GM23338 (cell line): ENCODE results near the gene AKAP7. TPM values are rescaled to one million over a fixed set of nuclear protein-coding genes. Genes with fewer than 3 reads are reported as not detected.

Experiments
- ATAC-seq: fragments of 200-7000 bp; cut with Tn5 transposase; 3 replicates; pipeline ENCODE4 v1.9.1; 2020
- DNase-seq: peaks from one replicate; pipeline ENCODE4 v3.0.0-alpha.2; 2015; ENCODE audit warnings: low spot score
- H2AFZ ChIP-seq: fragments of 200-600 bp; sonication (generic); 2 replicates; pipeline ENCODE4 v1.8.0; 2016; ENCODE audit warnings: antibody characterized with exemption, mild to moderate bottlenecking, moderate library complexity
- H3F3A ChIP-seq: fragments of 200-600 bp; sonication (generic); replicated peaks from 2 replicates; pipeline ENCODE4 v1.8.0; 2017; ENCODE audit warnings: antibody characterized with exemption, mixed run types, low read depth
- H3K27ac ChIP-seq: fragments of 200-600 bp; sonication (generic); 2 replicates; pipeline ENCODE4 v1.6.1; 2016; ENCODE audit warnings: low read depth
- H3K27me3 ChIP-seq: fragments of 200-600 bp; sonication (generic); 2 replicates; pipeline ENCODE4 v1.8.0; 2016; ENCODE audit warnings: mild to moderate bottlenecking, mixed run types, moderate library complexity; ENCODE audit not compliant: insufficient read depth
- H3K36me3 ChIP-seq: fragments of 200-600 bp; sonication (generic); 2 replicates; pipeline ENCODE4 v1.8.0; 2016; ENCODE audit warnings: mild to moderate bottlenecking; ENCODE audit not compliant: insufficient read depth
- H3K4me1 ChIP-seq: fragments of 200-600 bp; sonication (generic); 2 replicates; pipeline ENCODE4 v1.8.0; 2016; ENCODE audit warnings: mild to moderate bottlenecking, moderate library complexity; ENCODE audit not compliant: insufficient read depth
- H3K4me2 ChIP-seq: fragments of 200-600 bp; sonication (generic); 2 replicates; pipeline ENCODE4 v1.7.1; 2017; ENCODE audit warnings: mixed run types
- H3K4me3 ChIP-seq: fragments of 200-600 bp; sonication (generic); 2 replicates; pipeline ENCODE4 v1.6.1; 2016; ENCODE audit warnings: mixed run types
- H3K79me2 ChIP-seq: fragments of 200-600 bp; sonication (generic); replicated peaks from 2 replicates; pipeline ENCODE4 v1.8.0; 2017; ENCODE audit warnings: mild to moderate bottlenecking; ENCODE audit not compliant: insufficient read depth
- H3K9me2 ChIP-seq: fragments of 200-600 bp; sonication (generic); 2 replicates; pipeline ENCODE4 v1.8.0; 2017; ENCODE audit not compliant: insufficient read depth
- H4K20me1 ChIP-seq: fragments of 200-600 bp; sonication (generic); replicated peaks from 2 replicates; pipeline ENCODE4 v1.8.0; 2017; ENCODE audit warnings: mild to moderate bottlenecking; ENCODE audit not compliant: insufficient read depth
- H3K27ac Mint-ChIP-seq: 2 replicates; pipeline ENCODE4 v1.8.0; 2020; ENCODE audit warnings: inconsistent platforms, mild to moderate bottlenecking, moderate library complexity, mixed read lengths
- H3K27me3 Mint-ChIP-seq: 3 replicates; pipeline ENCODE4 v1.8.0; 2022; ENCODE audit warnings: low read depth, mild to moderate bottlenecking, moderate library complexity, mixed read lengths, inconsistent platforms; ENCODE audit not compliant: insufficient read depth, poor library complexity
- H3K36me3 Mint-ChIP-seq: 3 replicates; pipeline ENCODE4 v1.8.0; 2021; ENCODE audit warnings: low read depth, mild to moderate bottlenecking, inconsistent platforms, moderate library complexity, mixed read lengths
- H3K4me1 Mint-ChIP-seq: 3 replicates; pipeline ENCODE4 v1.8.0; 2020; ENCODE audit warnings: mild to moderate bottlenecking, inconsistent platforms, mixed read lengths
- H3K4me3 Mint-ChIP-seq: 3 replicates; pipeline ENCODE4 v1.8.0; 2021; ENCODE audit warnings: moderate library complexity, mild to moderate bottlenecking, inconsistent platforms, mixed read lengths
- H3K9me3 Mint-ChIP-seq: 3 replicates; pipeline ENCODE4 v1.8.0; 2020; ENCODE audit warnings: moderate library complexity, mild to moderate bottlenecking, inconsistent platforms, mixed read lengths
- CREB1 ChIP-seq: fragments of 250-450 bp; sonication (Bioruptor Pico); IDR thresholded peaks from 2 replicates; pipeline ENCODE4 v1.5.0; 2020; ENCODE audit warnings: low read depth, mild to moderate bottlenecking, moderate library complexity
- CTCF ChIP-seq, 2 experiments: fragments of 200-600 bp in 1 of 2; sonication (generic) in 1 of 2; conservative IDR thresholded peaks; 2 replicates each; pipeline versions ENCODE4 v1.5.1 to v1.6.1; 2016 to 2017; ENCODE audit warnings: antibody characterized with exemption in 2 of 2, low read depth in 2 of 2, mild to moderate bottlenecking in 2 of 2, moderate library complexity in 1 of 2
- ETS1 ChIP-seq: IDR thresholded peaks from 2 replicates; pipeline ENCODE4 v1.6.1; 2016; ENCODE audit warnings: antibody characterized with exemption
- EZH2 ChIP-seq: fragments of 200-600 bp; sonication (generic); IDR thresholded peaks from one replicate; pipeline ENCODE4 v1.8.0; 2017; ENCODE audit warnings: antibody characterized with exemption, mild to moderate bottlenecking, low read depth; ENCODE audit not compliant: unreplicated experiment
- JUNB ChIP-seq: IDR thresholded peaks from one replicate; pipeline ENCODE4 v1.6.1; 2016; ENCODE audit warnings: antibody characterized with exemption; ENCODE audit not compliant: unreplicated experiment
- POLR2AphosphoS5 ChIP-seq: IDR thresholded peaks from 2 replicates; pipeline ENCODE4 v1.6.1; 2016; ENCODE audit warnings: antibody characterized with exemption, low read depth
- REST ChIP-seq: IDR thresholded peaks from one replicate; pipeline ENCODE4 v1.6.1; 2018; ENCODE audit warnings: antibody characterized with exemption; ENCODE audit not compliant: unreplicated experiment
- STAT1 ChIP-seq: IDR thresholded peaks from one replicate; pipeline ENCODE4 v1.6.1; 2016; ENCODE audit warnings: antibody characterized with exemption; ENCODE audit not compliant: unreplicated experiment
- ZNF114 ChIP-seq: fragments of 250-450 bp; sonication (Bioruptor Pico); IDR thresholded peaks from 2 replicates; pipeline ENCODE4 v1.5.0; 2020; ENCODE audit warnings: mild to moderate bottlenecking, moderate library complexity
- ZNF462 ChIP-seq: fragments of 250-450 bp; sonication (Bioruptor Pico); IDR thresholded peaks from 2 replicates; pipeline ENCODE4 v1.5.0; 2020; ENCODE audit warnings: mild to moderate bottlenecking, moderate library complexity
- polyA plus RNA-seq: library from polyadenylated mRNA; unstranded; fragments of >200 nt; fragmentation: Nextera tagmentation; extraction: Ambion mirVana; gene quantifications from 2 replicates; pipeline ENCODE4 v1.2.1, GENCODE V29; 2016
- total RNA-seq: library from RNA; depleted of rRNA; stranded (reverse); fragments of >200 nt; shearing (Covaris generic); gene quantifications from 2 replicates; pipeline ENCODE4 v1.2.3, GENCODE V29; 2014

The AKAP7 gene
- total and polyA plus RNA-seq, 2 experiments from 2014 or later: 12.2 to 20.0 TPM

GRCh38 chr6:131288214-131288613 lies 152.9 kb downstream of the AKAP7 start:
- Mint-ChIP-seq H3K4me3 (no peak overlapping the region), H3K27ac (no peak overlapping the region), H3K9me3 (no peaks in the 10 kb centered on the region), H3K36me3 (no peaks in the 10 kb centered on the region; the same call in 2 of the 3 replicates), H3K27me3 (no peaks in the 10 kb centered on the region), H3K4me1 (peaks cover 26% of the 10 kb centered on the region)
- DNase-seq: no peak
- Histone ChIP-seq H3F3A (no peaks in the 10 kb centered on the region), H3K79me2 (no peaks in the 10 kb centered on the region), H3K27me3 (no peaks in the 10 kb centered on the region), H3K4me2 (no peak overlapping the region), H3K9me2 (no peaks in the 10 kb centered on the region), H3K27ac (no peak overlapping the region), H3K4me3 (no peak overlapping the region), H3K4me1 (peaks cover 36% of the 10 kb centered on the region), H4K20me1 (no peaks in the 10 kb centered on the region), H3K36me3 (no peaks in the 10 kb centered on the region), H2AFZ (no peak overlapping the region)
- no peak for TF ChIP-seq JUNB
- no peak for TF ChIP-seq EZH2
- no peak for TF ChIP-seq STAT1
- TF ChIP-seq ETS1: no peak
- TF ChIP-seq CTCF (conservative IDR thresholded peaks at IDR 0.05; ENCODE audit: low read depth in 2 of 2): no peak
- no peak for TF ChIP-seq ZNF462 (CRISPR knock-in tag)
- no peak for TF ChIP-seq POLR2AphosphoS5
- TF ChIP-seq REST: no peak
- TF ChIP-seq ZNF114: no peak
- TF ChIP-seq CREB1 (CRISPR knock-in tag): no peak
- no peak for ATAC-seq
